Neural progenitor cell (in vitro differentiated cells): ENCODE results near the gene TTPAL. TPM values are rescaled to one million over a fixed set of nuclear protein-coding genes. Genes with fewer than 3 reads are reported as not detected.

ENCODE experiments used
- DNase-seq: peaks from one replicate; pipeline ENCODE4 v3.0.0-alpha.2; 2016; ENCODE audit warnings: low spot score
- H2AFZ ChIP-seq: fragments of 200-600 bp; sonication (generic); replicated peaks from 2 replicates; pipeline ENCODE4 v1.6.1; 2016; ENCODE audit warnings: antibody characterized with exemption
- H3F3A ChIP-seq: fragments of 200-600 bp; sonication (generic); 2 replicates; pipeline ENCODE4 v1.6.1; 2016; ENCODE audit warnings: antibody characterized with exemption, low read depth
- H3K27ac ChIP-seq: fragments of 200-600 bp; sonication (generic); 2 replicates; pipeline ENCODE4 v1.5.1; 2016; ENCODE audit warnings: mild to moderate bottlenecking
- H3K27me3 ChIP-seq: fragments of 200-600 bp; sonication (generic); 2 replicates; pipeline ENCODE4 v1.6.1; 2016; ENCODE audit warnings: mild to moderate bottlenecking, moderate library complexity
- H3K36me3 ChIP-seq: fragments of 200-600 bp; sonication (generic); 2 replicates; pipeline ENCODE4 v1.5.1; 2016
- H3K4me1 ChIP-seq: fragments of 200-600 bp; sonication (generic); 2 replicates; pipeline ENCODE4 v1.6.1; 2016; ENCODE audit warnings: mixed run types
- H3K4me2 ChIP-seq: fragments of 200-600 bp; sonication (generic); 2 replicates; pipeline ENCODE4 v1.6.1; 2016
- H3K4me3 ChIP-seq: fragments of 200-600 bp; sonication (generic); 2 replicates; pipeline ENCODE4 v1.5.1; 2016
- H3K79me2 ChIP-seq: fragments of 200-600 bp; sonication (generic); 2 replicates; pipeline ENCODE4 v1.6.1; 2016; ENCODE audit warnings: low read depth
- H3K9ac ChIP-seq: fragments of 200-600 bp; sonication (generic); 2 replicates; pipeline ENCODE4 v1.6.1; 2016
- H3K9me3 ChIP-seq: fragments of 200-600 bp; sonication (generic); 2 replicates; pipeline ENCODE4 v1.5.1; 2016; ENCODE audit warnings: low read depth
- H4K20me1 ChIP-seq: fragments of 200-600 bp; sonication (generic); 2 replicates; pipeline ENCODE4 v1.6.1; 2016; ENCODE audit warnings: low read depth
- H3K27ac Mint-ChIP-seq: 3 replicates; pipeline ENCODE4 v1.8.0; 2021; ENCODE audit warnings: mixed read lengths
- H3K27me3 Mint-ChIP-seq: 2 replicates; pipeline ENCODE4 v1.8.0; 2022; ENCODE audit warnings: low read depth, mild to moderate bottlenecking, inconsistent platforms, moderate library complexity, mixed read lengths; ENCODE audit not compliant: insufficient read depth
- H3K36me3 Mint-ChIP-seq: 3 replicates; pipeline ENCODE4 v1.8.0; 2021; ENCODE audit warnings: mixed read lengths
- H3K4me1 Mint-ChIP-seq: 3 replicates; pipeline ENCODE4 v1.8.0; 2021; ENCODE audit warnings: mixed read lengths
- H3K4me3 Mint-ChIP-seq: 3 replicates; pipeline ENCODE4 v1.8.0; 2021; ENCODE audit warnings: mild to moderate bottlenecking, moderate library complexity, mixed read lengths
- H3K9me3 Mint-ChIP-seq: 3 replicates; pipeline ENCODE4 v1.8.0; 2020; ENCODE audit warnings: mixed read lengths
- EZH2 ChIP-seq: fragments of 200-600 bp; sonication (generic); IDR thresholded peaks from 2 replicates; pipeline ENCODE4 v1.6.1; 2017; ENCODE audit warnings: antibody characterized with exemption, mild to moderate bottlenecking, moderate library complexity
- EZH2phosphoT487 ChIP-seq: fragments of 200-600 bp; sonication (generic); IDR thresholded peaks from 2 replicates; pipeline ENCODE4 v1.6.1; 2017; ENCODE audit warnings: antibody characterized with exemption
- total RNA-seq: library from RNA; depleted of rRNA; stranded (reverse); fragments of >200 nt; gene quantifications from 2 replicates; pipeline ENCODE4 v1.2.3, GENCODE V29; 2015; ENCODE audit warnings: low replicate concordance
- TF ChIP-seq, protein P1 (sequence below): fragments of 200-600 bp; sonication (generic); IDR thresholded peaks from 2 replicates; pipeline ENCODE4 v1.5.1; 2017; ENCODE audit warnings: antibody characterized with exemption, mild to moderate bottlenecking

Gene TTPAL
- total RNA-seq, 1 donor from 2014 or later: 7.8 TPM

DNA sequence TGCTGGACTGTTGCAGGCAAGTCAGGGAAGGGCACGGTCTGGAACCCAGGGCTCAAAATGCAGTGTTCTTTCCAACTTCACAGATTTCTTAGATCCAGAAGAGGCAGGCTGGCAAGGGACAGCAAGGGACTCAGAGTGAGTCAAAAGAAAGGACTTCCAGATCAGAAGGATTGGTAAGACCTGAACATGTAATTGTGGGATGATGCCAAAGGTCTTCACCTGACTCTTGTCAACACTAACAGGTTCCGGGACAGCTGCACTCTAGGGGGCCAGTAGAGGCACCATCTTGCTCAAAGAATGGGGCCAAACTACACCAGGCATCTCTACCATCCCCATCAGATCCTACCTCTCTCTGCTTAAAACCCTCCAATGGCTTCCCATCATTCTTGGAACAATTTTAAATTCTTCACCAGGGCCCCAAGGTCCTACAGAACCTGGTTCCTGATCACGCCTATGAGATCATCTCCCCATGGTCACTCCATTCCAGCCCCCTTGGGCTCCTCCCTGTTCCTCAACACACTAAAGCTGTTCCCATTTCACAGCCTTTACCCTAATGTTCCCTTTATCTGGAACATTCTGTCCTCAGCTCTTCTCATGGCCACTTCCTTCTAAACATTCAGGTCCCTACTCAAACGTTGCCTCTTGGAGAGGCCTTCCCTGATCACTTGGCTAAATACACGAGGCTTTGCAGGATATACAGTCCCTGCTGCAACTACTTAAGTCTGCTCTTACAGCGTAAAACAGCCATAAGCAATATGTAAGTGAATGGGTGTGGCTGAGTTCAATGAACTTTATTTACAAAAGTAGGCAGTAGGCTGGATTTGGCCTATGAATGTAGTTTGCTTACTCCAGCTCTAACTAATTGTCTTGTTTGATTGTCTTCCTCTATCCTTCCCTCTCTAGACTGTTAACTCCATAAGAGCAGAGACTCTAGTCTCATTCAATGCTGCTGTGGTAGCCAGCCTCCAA is 29.6 kb upstream of the TTPAL start:
- Mint-ChIP-seq H3K9me3 (no peaks in the 10 kb centered on the region), H3K4me3 (no peak overlapping the region), H3K36me3 (no peaks in the 10 kb centered on the region), H3K4me1 (no peaks in the 10 kb centered on the region), H3K27me3 (peaks cover 10% of the 10 kb centered on the region), H3K27ac (no peak overlapping the region)
- Histone ChIP-seq H3K27ac (no peak overlapping the region), H3K9ac (no peak overlapping the region), H2AFZ (no peak overlapping the region), H4K20me1 (no peaks in the 10 kb centered on the region), H3K27me3 (no peaks in the 10 kb centered on the region), H3K4me2 (no peak overlapping the region), H3K4me3 (no peak overlapping the region), H3F3A (no peaks in the 10 kb centered on the region), H3K9me3 (no peaks in the 10 kb centered on the region), H3K36me3 (no peaks in the 10 kb centered on the region), H3K79me2 (no peaks in the 10 kb centered on the region), H3K4me1 (no peaks in the 10 kb centered on the region)
- TF ChIP-seq EZH2 (no peak), EZH2phosphoT487 (no peak)
- TF ChIP-seq, protein P1, sequence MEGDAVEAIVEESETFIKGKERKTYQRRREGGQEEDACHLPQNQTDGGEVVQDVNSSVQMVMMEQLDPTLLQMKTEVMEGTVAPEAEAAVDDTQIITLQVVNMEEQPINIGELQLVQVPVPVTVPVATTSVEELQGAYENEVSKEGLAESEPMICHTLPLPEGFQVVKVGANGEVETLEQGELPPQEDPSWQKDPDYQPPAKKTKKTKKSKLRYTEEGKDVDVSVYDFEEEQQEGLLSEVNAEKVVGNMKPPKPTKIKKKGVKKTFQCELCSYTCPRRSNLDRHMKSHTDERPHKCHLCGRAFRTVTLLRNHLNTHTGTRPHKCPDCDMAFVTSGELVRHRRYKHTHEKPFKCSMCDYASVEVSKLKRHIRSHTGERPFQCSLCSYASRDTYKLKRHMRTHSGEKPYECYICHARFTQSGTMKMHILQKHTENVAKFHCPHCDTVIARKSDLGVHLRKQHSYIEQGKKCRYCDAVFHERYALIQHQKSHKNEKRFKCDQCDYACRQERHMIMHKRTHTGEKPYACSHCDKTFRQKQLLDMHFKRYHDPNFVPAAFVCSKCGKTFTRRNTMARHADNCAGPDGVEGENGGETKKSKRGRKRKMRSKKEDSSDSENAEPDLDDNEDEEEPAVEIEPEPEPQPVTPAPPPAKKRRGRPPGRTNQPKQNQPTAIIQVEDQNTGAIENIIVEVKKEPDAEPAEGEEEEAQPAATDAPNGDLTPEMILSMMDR: no peak
- no peak for DNase-seq

- no peak for DNase-seq
- Histone ChIP-seq H3K79me2 (no peaks in the 10 kb centered on the region), H3K9me3 (no peaks in the 10 kb centered on the region), H3K27ac (no peak overlapping the region), H3K4me3 (no peak overlapping the region), H3K9ac (no peak overlapping the region), H3K36me3 (no peaks in the 10 kb centered on the region), H4K20me1 (no peaks in the 10 kb centered on the region), H2AFZ (no peak overlapping the region), H3F3A (no peaks in the 10 kb centered on the region), H3K4me1 (no peaks in the 10 kb centered on the region), H3K27me3 (no peaks in the 10 kb centered on the region), H3K4me2 (no peak overlapping the region)
- Mint-ChIP-seq H3K4me3 (no peak overlapping the region), H3K27me3 (peaks cover 10% of the 10 kb centered on the region), H3K27ac (peak overlapping the region; percentile 6), H3K9me3 (no peaks in the 10 kb centered on the region), H3K36me3 (no peaks in the 10 kb centered on the region), H3K4me1 (no peaks in the 10 kb centered on the region)
- TF ChIP-seq, protein P1: no peak
- TF ChIP-seq EZH2 (no peak), EZH2phosphoT487 (no peak)
Measured at GRCh38 chr20:44447827-44448419, 27.8 kb upstream of the TTPAL start.

DNA sequence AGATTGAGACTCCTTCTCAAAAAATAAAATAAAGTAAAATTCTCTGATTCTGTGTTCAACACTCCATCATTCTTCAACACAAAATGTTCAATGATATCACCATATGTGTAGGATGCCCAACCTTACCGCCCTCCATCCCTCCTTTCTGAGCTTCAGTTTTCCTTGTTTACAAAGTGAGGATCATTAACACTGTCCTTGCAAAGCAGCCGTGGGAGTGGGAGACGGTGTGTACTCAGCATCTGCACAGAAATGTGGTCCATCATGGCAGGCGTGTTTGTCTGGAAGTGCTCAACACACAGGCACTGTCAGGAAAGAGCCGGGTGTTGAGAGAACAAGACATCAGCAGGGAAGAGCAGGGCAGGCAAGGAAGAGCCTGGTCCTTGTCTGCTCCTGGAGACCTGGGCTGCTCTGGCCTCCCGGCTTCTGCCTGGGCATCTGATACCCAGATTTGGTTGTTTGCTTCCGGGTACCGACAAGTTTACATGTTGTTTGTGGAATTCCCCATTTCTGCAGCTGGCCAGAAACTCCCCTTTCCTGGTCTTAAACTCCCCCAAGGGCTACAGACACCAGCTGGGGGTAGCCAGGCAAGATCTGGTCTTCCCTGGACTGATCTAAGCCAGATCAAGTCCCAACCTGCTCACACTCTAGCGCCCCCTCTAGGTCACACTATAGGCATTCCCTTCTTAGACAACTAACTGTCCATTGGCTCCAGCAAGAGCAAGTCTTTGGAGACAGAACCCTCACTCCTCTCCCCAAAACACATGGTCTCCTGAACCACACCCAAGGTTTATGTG is 26.7 kb upstream of the TTPAL start:
- TF ChIP-seq, protein P1: peak; percentile 65
- TF ChIP-seq EZH2 (no peak), EZH2phosphoT487 (no peak)
- no peaks in the 10 kb centered on the region for H3K79me2 ChIP-seq
- no peaks in the 10 kb centered on the region for H3K36me3 Mint-ChIP-seq
- H3F3A ChIP-seq: no peaks in the 10 kb centered on the region
- DNase-seq: peak; percentile 69
- no peak overlapping the region for H3K4me3 Mint-ChIP-seq
- H3K27ac Mint-ChIP-seq: no peak overlapping the region
- no peaks in the 10 kb centered on the region for H3K9me3 ChIP-seq
- H3K27me3 Mint-ChIP-seq: peaks cover 10% of the 10 kb centered on the region
- no peak overlapping the region for H3K27ac ChIP-seq
- no peaks in the 10 kb centered on the region for H3K4me1 Mint-ChIP-seq
- no peaks in the 10 kb centered on the region for H3K27me3 ChIP-seq
- no peaks in the 10 kb centered on the region for H3K36me3 ChIP-seq
- no peak overlapping the region for H3K9ac ChIP-seq
- H3K4me1 ChIP-seq: no peaks in the 10 kb centered on the region
- no peak overlapping the region for H2AFZ ChIP-seq
- no peaks in the 10 kb centered on the region for H3K9me3 Mint-ChIP-seq
- H3K4me3 ChIP-seq: no peak overlapping the region
- H4K20me1 ChIP-seq: no peaks in the 10 kb centered on the region
- no peak overlapping the region for H3K4me2 ChIP-seq
